Kidney (tissue), 14 donors: ENCODE measurements around the gene DUS4L. TPM values are rescaled to one million over a fixed set of nuclear protein-coding genes. Genes with fewer than 3 reads are reported as not detected.

Experiments
- DNase-seq, 5 donors: peaks; one replicate each; pipeline ENCODE4 v3.0.0-alpha.2; 2013 to 2020
- FAIRE-seq: peaks from 2 replicates; lab custom pipeline; 2012; peaks lifted over from hg19 to GRCh38; lab: Jason Lieb, UNC
- H3K27ac ChIP-seq, 2 donors: one replicate each; pipeline ENCODE4 v1.7.0; 2013; ENCODE audit warnings: low read depth in 2 of 2, low read length in 2 of 2, inconsistent platforms in 1 of 2
- H3K27me3 ChIP-seq: one replicate; pipeline ENCODE4 v1.7.1; 2013; ENCODE audit warnings: low read length, inconsistent platforms; ENCODE audit not compliant: control insufficient read depth, insufficient read depth
- H3K36me3 ChIP-seq, 3 donors: one replicate each; pipeline versions ENCODE4 v1.7.0 to v1.7.1; 2013; ENCODE audit warnings: low read length in 3 of 3, control low read depth in 1 of 3, inconsistent platforms in 1 of 3; ENCODE audit not compliant: insufficient read depth in 3 of 3, control insufficient read depth in 2 of 3
- H3K4me1 ChIP-seq, 3 donors: one replicate each; pipeline versions ENCODE4 v1.7.0 to v1.7.1; 2013; ENCODE audit warnings: low read length in 3 of 3, inconsistent platforms in 1 of 3, low read depth in 1 of 3; ENCODE audit not compliant: control insufficient read depth in 2 of 3, insufficient read depth in 2 of 3
- H3K4me3 ChIP-seq, 3 donors: one replicate each; pipeline versions ENCODE4 v1.7.0 to v1.8.1; 2013; ENCODE audit warnings: low read length in 3 of 3, control low read depth in 1 of 3, inconsistent platforms in 1 of 3
- H3K9ac ChIP-seq, 3 donors: one replicate each; pipeline versions ENCODE4 v1.7.0 to v1.7.1; 2013; ENCODE audit warnings: low read length in 3 of 3, control low read depth in 1 of 3, inconsistent platforms in 1 of 3
- H3K9me3 ChIP-seq, 3 donors: one replicate each; pipeline versions ENCODE4 v1.7.0 to v1.7.1; 2013; ENCODE audit warnings: low read length in 3 of 3, control low read depth in 1 of 3, inconsistent platforms in 1 of 3; ENCODE audit not compliant: control insufficient read depth in 2 of 3, insufficient read depth in 1 of 3
- intact Hi-C: fragments of 100-400 bp; cut with DNase I; formaldehyde crosslinking; loops from one replicate; pipeline ENCODE4 v1.11.1; 2022
- polyA plus RNA-seq: library from polyadenylated mRNA; stranded (reverse); fragments of 350-450 nt; fragmentation: Illumina TruSeq; extraction: RNeasy Lipid Tissue Mini Kit (QIAGEN cat#74804); gene quantifications from one replicate; pipeline ENCODE4 v1.2.3, GENCODE V29; 2014; ENCODE audit warnings: low read depth, low replicate concordance; ENCODE audit not compliant: insufficient read depth
- total RNA-seq: library from RNA; stranded (reverse); fragmentation: NEBNext Ultra II Directional; extraction: Animal tissue kit (Norgen Biotek cat#: 25700); gene quantifications from one replicate; pipeline ENCODE4 v1.2.1, GENCODE V29; 2021
- TF ChIP-seq, protein P1 (sequence below): IDR thresholded peaks from 3 replicates; pipeline ENCODE4 v1.5.1; 2012; ENCODE audit warnings: mild to moderate bottlenecking, moderate library complexity, borderline replicate concordance; ENCODE audit not compliant: insufficient read depth; ENCODE audit errors: extremely low read depth
- donor health status: control.
- donor health status: control.
- donor health status: control.
- donor health status: control.
- donor health status: control.
- donor health status: DM: yes; HTN: yes; CAD: no.
- donor health status: Normal renal cell carcinoma (clear cell type).

DUS4L gene
- total and polyA plus RNA-seq, 2 donors from 2014 or later: 7.3 to 8.4 TPM

DNA sequence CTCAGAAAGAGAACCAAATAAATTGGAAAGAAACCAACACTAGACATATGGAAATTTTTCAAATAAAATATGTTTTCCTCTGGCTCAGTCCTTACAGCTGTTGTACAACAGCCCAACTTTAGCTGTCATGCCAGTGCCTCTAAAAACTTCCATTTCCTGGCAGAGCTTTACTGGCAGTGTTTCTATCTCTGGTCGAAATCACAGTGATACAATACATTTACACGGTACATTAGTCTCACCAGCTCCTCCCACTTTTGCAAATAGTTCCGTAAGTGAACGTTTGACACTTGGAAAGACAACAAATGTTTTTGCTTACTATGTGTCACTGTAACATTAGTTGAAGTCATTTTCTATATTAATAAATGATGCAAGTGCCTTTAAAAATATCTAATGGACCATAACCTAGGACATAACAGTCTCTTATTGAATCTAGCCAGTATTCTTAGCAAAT is 46.1 kb downstream of the DUS4L start:
- Histone ChIP-seq H3K9ac (no peak overlapping the region), H3K27ac (no peak overlapping the region)
- DNase-seq: peak in 2 of 5 donors; percentile 33 to 41

DNA sequence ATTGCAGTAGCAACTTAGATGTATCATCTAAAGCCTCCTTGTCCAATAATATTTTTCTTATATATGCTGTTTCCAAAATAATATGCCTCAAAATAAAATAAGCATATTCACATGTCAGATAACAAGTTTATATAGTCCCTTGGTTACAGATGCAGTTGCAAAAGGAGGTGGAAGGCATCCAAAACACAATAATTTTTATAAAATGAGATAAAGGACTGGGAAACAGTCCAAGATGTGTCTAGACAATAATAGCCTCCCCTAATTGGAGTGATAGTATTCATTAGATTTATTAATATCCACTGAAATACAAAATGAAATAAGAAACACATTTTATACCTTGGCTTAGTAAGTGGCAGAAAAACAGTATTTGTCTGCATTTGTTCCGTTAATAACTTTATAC is 46.6 kb downstream of the DUS4L start:
- H3K36me3 ChIP-seq: peaks cover 0 to 3% (median 0%) of the 10 kb centered on the region in 3 donors
- H3K4me3 ChIP-seq: no peak overlapping the region
- no peaks in the 10 kb centered on the region for H3K9me3 ChIP-seq
- no peak overlapping the region for H3K27ac ChIP-seq
- FAIRE-seq: no peak
- DNase-seq: peak in 2 of 5 donors; percentile 3 to 22
- H3K27me3 ChIP-seq: no peaks in the 10 kb centered on the region
- H3K4me1 ChIP-seq: no peaks in the 10 kb centered on the region
- no peak overlapping the region for H3K9ac ChIP-seq
- TF ChIP-seq, protein P1, sequence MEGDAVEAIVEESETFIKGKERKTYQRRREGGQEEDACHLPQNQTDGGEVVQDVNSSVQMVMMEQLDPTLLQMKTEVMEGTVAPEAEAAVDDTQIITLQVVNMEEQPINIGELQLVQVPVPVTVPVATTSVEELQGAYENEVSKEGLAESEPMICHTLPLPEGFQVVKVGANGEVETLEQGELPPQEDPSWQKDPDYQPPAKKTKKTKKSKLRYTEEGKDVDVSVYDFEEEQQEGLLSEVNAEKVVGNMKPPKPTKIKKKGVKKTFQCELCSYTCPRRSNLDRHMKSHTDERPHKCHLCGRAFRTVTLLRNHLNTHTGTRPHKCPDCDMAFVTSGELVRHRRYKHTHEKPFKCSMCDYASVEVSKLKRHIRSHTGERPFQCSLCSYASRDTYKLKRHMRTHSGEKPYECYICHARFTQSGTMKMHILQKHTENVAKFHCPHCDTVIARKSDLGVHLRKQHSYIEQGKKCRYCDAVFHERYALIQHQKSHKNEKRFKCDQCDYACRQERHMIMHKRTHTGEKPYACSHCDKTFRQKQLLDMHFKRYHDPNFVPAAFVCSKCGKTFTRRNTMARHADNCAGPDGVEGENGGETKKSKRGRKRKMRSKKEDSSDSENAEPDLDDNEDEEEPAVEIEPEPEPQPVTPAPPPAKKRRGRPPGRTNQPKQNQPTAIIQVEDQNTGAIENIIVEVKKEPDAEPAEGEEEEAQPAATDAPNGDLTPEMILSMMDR: no peak
- intact Hi-C loops: no loop called here

More for the DNA sequence above, 46.1 kb downstream of the DUS4L start:
- no peak overlapping the region for H3K4me3 ChIP-seq
- no peaks in the 10 kb centered on the region for H3K27me3 ChIP-seq
- no peak for FAIRE-seq
- TF ChIP-seq, protein P1: no peak
- no peaks in the 10 kb centered on the region for H3K9me3 ChIP-seq
- no peaks in the 10 kb centered on the region for H3K4me1 ChIP-seq
- intact Hi-C loops: no loop called here
- H3K36me3 ChIP-seq: peaks cover 0 to 3% (median 0%) of the 10 kb centered on the region in 3 donors

DNA sequence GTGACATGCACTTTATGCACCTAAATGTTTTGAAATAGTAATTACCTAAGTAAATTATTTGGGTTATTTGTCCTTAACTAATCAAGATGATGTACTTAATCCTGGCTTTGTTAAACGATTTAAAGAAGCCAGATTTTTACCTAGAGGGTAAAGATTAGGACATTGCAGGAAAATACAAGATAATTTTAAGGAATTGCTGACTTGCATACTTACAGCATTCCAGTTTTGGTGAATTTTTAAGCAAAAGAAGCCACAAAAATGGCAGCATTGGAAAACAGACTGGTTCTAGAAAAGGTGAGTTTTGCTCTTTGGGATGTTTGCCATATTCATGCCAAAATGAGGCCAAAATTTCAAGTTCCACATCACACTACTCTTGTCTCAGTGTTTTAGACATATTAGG is 49.7 kb downstream of the DUS4L start:
- intact Hi-C loops: no loop called here
- Histone ChIP-seq H3K4me3 (no peak overlapping the region), H3K4me1 (no peaks in the 10 kb centered on the region), H3K9me3 (no peaks in the 10 kb centered on the region), H3K27ac (no peak overlapping the region), H3K27me3 (no peaks in the 10 kb centered on the region), H3K9ac (no peak overlapping the region), H3K36me3 (peaks cover 0 to 3% (median 0%) of the 10 kb centered on the region in 3 donors)
- TF ChIP-seq, protein P1: no peak
- FAIRE-seq (no peak), DNase-seq (no peak)

DNA sequence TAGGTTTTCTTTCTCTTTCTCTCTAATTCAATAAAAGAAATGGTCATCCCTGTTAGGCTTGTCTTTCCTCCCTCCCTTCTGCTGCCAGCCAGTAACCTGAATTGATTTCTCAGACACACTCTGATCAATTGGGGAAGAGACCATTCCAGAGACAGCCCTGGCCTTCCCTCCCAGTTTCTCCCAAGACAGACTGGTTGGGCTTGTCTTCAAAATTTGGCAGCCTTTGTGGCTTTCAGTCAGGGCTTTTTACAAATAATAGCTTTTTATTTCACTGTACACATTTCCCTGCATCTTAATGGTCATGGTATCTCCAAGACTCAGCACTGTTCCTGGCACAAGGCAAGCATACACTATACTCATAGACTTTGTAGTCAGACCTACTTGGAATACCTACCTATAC is 50.2 kb downstream of the DUS4L start:
- intact Hi-C loops: no loop called here
- Histone ChIP-seq H3K4me1 (no peaks in the 10 kb centered on the region), H3K36me3 (peaks cover 0 to 3% (median 0%) of the 10 kb centered on the region in 3 donors), H3K9me3 (no peaks in the 10 kb centered on the region), H3K4me3 (no peak overlapping the region), H3K27me3 (no peaks in the 10 kb centered on the region), H3K27ac (no peak overlapping the region), H3K9ac (no peak overlapping the region)
- TF ChIP-seq, protein P1: no peak
- FAIRE-seq (no peak), DNase-seq (no peak)
